ENCODE measurements around the gene EMILIN1.

The EMILIN1 gene

DNA sequence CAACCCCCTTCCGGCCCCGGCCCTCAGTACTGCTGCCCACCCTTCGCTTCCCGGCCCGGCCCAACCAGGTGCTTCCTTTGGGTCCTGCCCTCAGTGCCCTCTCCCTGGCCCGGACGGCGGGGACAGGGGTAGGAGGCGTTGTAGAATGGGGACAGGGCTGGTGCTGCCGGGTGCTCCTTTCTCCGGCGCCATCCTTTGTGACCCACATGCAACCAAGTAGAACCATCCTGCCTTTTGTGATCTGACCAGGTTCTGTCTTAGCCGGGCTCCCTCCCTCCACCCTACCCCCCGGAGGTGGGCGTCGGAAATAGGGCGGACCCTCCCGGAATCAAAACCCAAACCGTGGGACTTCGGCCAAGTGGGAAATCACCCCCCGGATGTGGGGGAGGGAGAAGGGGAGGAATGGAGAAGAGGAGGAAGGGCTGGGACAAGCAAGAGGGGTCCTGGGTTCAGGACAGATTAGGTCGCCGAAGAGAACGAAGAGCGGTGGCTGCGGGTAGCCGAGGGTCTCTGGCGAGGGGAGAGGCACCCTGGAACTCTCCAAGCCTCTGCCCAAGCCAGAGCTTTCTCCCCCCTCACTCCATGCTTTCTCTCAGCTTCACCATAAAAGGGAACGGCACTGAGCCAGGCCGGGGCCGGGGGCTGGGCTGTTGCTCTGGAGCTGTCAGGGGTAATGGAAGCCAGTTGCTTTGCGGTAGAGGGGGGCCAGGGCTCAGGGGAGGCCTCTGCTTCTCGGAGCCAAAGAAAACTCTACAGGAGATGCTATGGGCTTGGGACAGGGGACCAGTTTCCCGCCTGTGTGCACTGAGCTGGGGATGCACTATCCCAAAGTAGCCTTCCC, 6.2 kb upstream of the EMILIN1 start:
- Histone ChIP-seq H3K27ac (ENCODE audit: low read length, poor library complexity, severe bottlenecking) (peak overlapping the region; percentile 68), H3K9ac (ENCODE audit: low read length) (peak overlapping the region; percentile 84), H2AK5ac (ENCODE audit: low read length, severe bottlenecking) (peak overlapping the region; percentile 68), H3K79me1 (replicated peaks; ENCODE audit: low read length, poor library complexity, severe bottlenecking) (peaks cover 11% of the 10 kb centered on the region), H2BK120ac (ENCODE audit: low read depth, low read length) (peak overlapping the region; percentile 92), H3K9me3 (ENCODE audit: control insufficient read depth, low read length) (no peaks in the 10 kb centered on the region), H2BK12ac (ENCODE audit: low read length in 2 of 2) (peak overlapping the region; percentile 34 to 82), H2AFZ (ENCODE audit: low read depth, low read length) (peak overlapping the region; percentile 56), H4K8ac (ENCODE audit: low read length) (peak overlapping the region; percentile 98), H3K18ac (ENCODE audit: low read depth in 1 of 2, low read length in 2 of 2) (peak overlapping the region; percentile 96 to 99), H3K4me3 (ENCODE audit: insufficient read depth in 1 of 2, low read depth in 1 of 2, low read length in 2 of 2) (peak overlapping the region; percentile 79 to 80), H3K4me1 (ENCODE audit: control insufficient read depth, insufficient read depth, low read depth, low read length) (peaks cover 28% of the 10 kb centered on the region), H3K36me3 (ENCODE audit: control insufficient read depth in 1 of 2, insufficient read depth in 2 of 2, low read depth in 1 of 2, low read length in 2 of 2) (peaks cover 23 to 34% of the 10 kb centered on the region in 2 experiments), H3K4me2 (ENCODE audit: low read length, poor library complexity, severe bottlenecking) (peak overlapping the region; percentile 90), H4K91ac (ENCODE audit: low read length) (peak overlapping the region; percentile 99), H2BK15ac (ENCODE audit: low read depth, poor library complexity, severe bottlenecking) (peak overlapping the region; percentile 99), H3K14ac (ENCODE audit: low read length in 2 of 2) (peak overlapping the region in 1 of 2 experiments; percentile 93), H3K4ac (ENCODE audit: low read depth in 1 of 2, low read length in 2 of 2) (peak overlapping the region; percentile 98 to 100), H3K23ac (ENCODE audit: low read length in 2 of 2) (peak overlapping the region in 1 of 2 experiments; percentile 67), H2BK5ac (ENCODE audit: low read depth, low read length, poor library complexity, severe bottlenecking) (peak overlapping the region; percentile 77), H3K27me3 (ENCODE audit: control insufficient read depth in 1 of 2, insufficient read depth in 1 of 2, low read length in 2 of 2) (no peaks in the 10 kb centered on the region)
- WGBS = 4% methylated on average over 16 of the region's 34 CpGs
- DNase-seq = peak; percentile 85

DNA sequence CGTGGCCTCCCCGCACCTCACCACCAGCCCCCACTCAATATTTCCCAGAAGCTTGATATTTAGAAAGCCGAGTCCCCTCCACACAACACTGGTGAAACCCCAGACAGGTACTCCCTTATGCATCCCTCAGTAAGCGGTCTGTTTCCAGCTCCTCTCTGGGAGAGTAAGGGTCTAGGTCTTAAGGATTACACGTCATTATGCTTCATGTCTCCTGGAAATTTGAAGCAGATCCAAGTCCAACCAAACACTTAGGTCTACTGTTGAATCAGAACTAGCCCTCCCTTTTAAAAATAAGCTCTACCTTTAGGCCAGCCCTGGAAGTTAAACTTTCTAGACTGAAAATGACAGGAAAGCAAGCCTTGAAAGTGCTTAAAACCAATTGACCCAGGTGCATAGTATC, 5.5 kb upstream of the EMILIN1 start:
- no peak overlapping the region for H2BK15ac ChIP-seq (ENCODE audit: low read depth, poor library complexity, severe bottlenecking)
- H2BK5ac ChIP-seq (ENCODE audit: low read depth, low read length, poor library complexity, severe bottlenecking) = no peak overlapping the region
- H2AFZ ChIP-seq (ENCODE audit: low read depth, low read length) = no peak overlapping the region
- no peak overlapping the region for H3K9ac ChIP-seq (ENCODE audit: low read length)
- H3K14ac ChIP-seq (ENCODE audit: low read length in 2 of 2) = no peak overlapping the region
- peak overlapping the region in 1 of 2 experiments; percentile 17 for H2BK12ac ChIP-seq (ENCODE audit: low read length in 2 of 2)
- peaks cover 28% of the 10 kb centered on the region for H3K4me1 ChIP-seq (ENCODE audit: control insufficient read depth, insufficient read depth, low read depth, low read length)
- H3K4ac ChIP-seq (ENCODE audit: low read depth in 1 of 2, low read length in 2 of 2) = peak overlapping the region in 1 of 2 experiments; percentile 100
- H2BK120ac ChIP-seq (ENCODE audit: low read depth, low read length) = peak overlapping the region; percentile 64
- H4K8ac ChIP-seq (ENCODE audit: low read length) = peak overlapping the region; percentile 98
- peaks cover 10% of the 10 kb centered on the region for H3K79me1 ChIP-seq (replicated peaks; ENCODE audit: low read length, poor library complexity, severe bottlenecking)
- H3K36me3 ChIP-seq (ENCODE audit: control insufficient read depth in 1 of 2, insufficient read depth in 2 of 2, low read depth in 1 of 2, low read length in 2 of 2) = peaks cover 19 to 27% of the 10 kb centered on the region in 2 experiments
- H3K27me3 ChIP-seq (ENCODE audit: control insufficient read depth in 1 of 2, insufficient read depth in 1 of 2, low read length in 2 of 2) = no peaks in the 10 kb centered on the region
- no peaks in the 10 kb centered on the region for H3K9me3 ChIP-seq (ENCODE audit: control insufficient read depth, low read length)
- H2AK5ac ChIP-seq (ENCODE audit: low read length, severe bottlenecking) = peak overlapping the region; percentile 6
- DNase-seq = peak; percentile 32
- no peak overlapping the region for H3K4me2 ChIP-seq (ENCODE audit: low read length, poor library complexity, severe bottlenecking)
- no peak overlapping the region for H3K4me3 ChIP-seq (ENCODE audit: insufficient read depth in 1 of 2, low read depth in 1 of 2, low read length in 2 of 2)
- WGBS = 70% methylated on average over 5 of the region's 5 CpGs
- peak overlapping the region; percentile 96 to 99 for H3K18ac ChIP-seq (ENCODE audit: low read depth in 1 of 2, low read length in 2 of 2)
- no peak overlapping the region for H3K23ac ChIP-seq (ENCODE audit: low read length in 2 of 2)
- H3K27ac ChIP-seq (ENCODE audit: low read length, poor library complexity, severe bottlenecking) = peak overlapping the region; percentile 68
- H4K91ac ChIP-seq (ENCODE audit: low read length) = peak overlapping the region; percentile 99

DNA sequence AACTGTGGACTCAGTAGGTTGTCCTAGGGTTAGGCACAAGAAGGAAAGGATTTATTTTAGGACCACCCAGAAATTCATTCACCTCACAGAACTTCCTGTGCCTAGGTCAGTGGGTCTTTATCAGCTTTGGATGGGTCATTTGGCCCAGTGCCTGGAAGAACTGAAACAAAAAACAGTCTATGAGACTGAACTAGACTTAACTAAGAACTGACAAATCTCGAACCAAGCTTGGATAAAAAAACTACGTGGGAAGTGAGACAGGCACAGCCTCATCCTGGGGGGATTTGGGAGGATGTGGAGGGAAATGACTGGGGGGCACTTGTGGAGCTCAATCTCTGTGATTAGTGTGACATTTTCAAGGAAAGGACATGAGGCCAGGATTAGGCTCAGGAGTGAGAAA, 4.6 kb upstream of the EMILIN1 start:
- peak overlapping the region; percentile 30 to 34 for H3K18ac ChIP-seq (ENCODE audit: low read depth in 1 of 2, low read length in 2 of 2)
- H2AK5ac ChIP-seq (ENCODE audit: low read length, severe bottlenecking) = no peak overlapping the region
- H3K27me3 ChIP-seq (ENCODE audit: control insufficient read depth in 1 of 2, insufficient read depth in 1 of 2, low read length in 2 of 2) = no peaks in the 10 kb centered on the region
- 88% methylated on average over 2 of the region's 2 CpGs for WGBS
- peaks cover 27% of the 10 kb centered on the region for H3K4me1 ChIP-seq (ENCODE audit: control insufficient read depth, insufficient read depth, low read depth, low read length)
- no peaks in the 10 kb centered on the region for H3K9me3 ChIP-seq (ENCODE audit: control insufficient read depth, low read length)
- H3K36me3 ChIP-seq (ENCODE audit: control insufficient read depth in 1 of 2, insufficient read depth in 2 of 2, low read depth in 1 of 2, low read length in 2 of 2) = peaks cover 11 to 18% of the 10 kb centered on the region in 2 experiments
- H3K23ac ChIP-seq (ENCODE audit: low read length in 2 of 2) = no peak overlapping the region
- peak overlapping the region; percentile 97 for H2BK15ac ChIP-seq (ENCODE audit: low read depth, poor library complexity, severe bottlenecking)
- peak overlapping the region; percentile 7 for H3K9ac ChIP-seq (ENCODE audit: low read length)
- no peak overlapping the region for H2AFZ ChIP-seq (ENCODE audit: low read depth, low read length)
- no peak overlapping the region for H3K4me2 ChIP-seq (ENCODE audit: low read length, poor library complexity, severe bottlenecking)
- H3K79me1 ChIP-seq (replicated peaks; ENCODE audit: low read length, poor library complexity, severe bottlenecking) = peaks cover 7% of the 10 kb centered on the region
- no peak overlapping the region for H4K8ac ChIP-seq (ENCODE audit: low read length)
- H3K27ac ChIP-seq (ENCODE audit: low read length, poor library complexity, severe bottlenecking) = no peak overlapping the region
- peak overlapping the region; percentile 61 to 76 for H2BK12ac ChIP-seq (ENCODE audit: low read length in 2 of 2)
- no peak for DNase-seq
- H2BK5ac ChIP-seq (ENCODE audit: low read depth, low read length, poor library complexity, severe bottlenecking) = no peak overlapping the region
- peak overlapping the region; percentile 30 for H2BK120ac ChIP-seq (ENCODE audit: low read depth, low read length)
- peak overlapping the region; percentile 25 for H4K91ac ChIP-seq (ENCODE audit: low read length)
- no peak overlapping the region for H3K4me3 ChIP-seq (ENCODE audit: insufficient read depth in 1 of 2, low read depth in 1 of 2, low read length in 2 of 2)
- H3K4ac ChIP-seq (ENCODE audit: low read depth in 1 of 2, low read length in 2 of 2) = peak overlapping the region in 1 of 2 experiments; percentile 52
- no peak overlapping the region for H3K14ac ChIP-seq (ENCODE audit: low read length in 2 of 2)

Measured in mesenchymal stem cell (in vitro differentiated cells and primary cell).